GM12801 (cell line): ENCODE results near the gene MUC6.

Source experiments
- CTCF ChIP-seq: IDR thresholded peaks from one replicate; pipeline ENCODE4 v1.5.1; 2011; ENCODE audit warnings: control low read depth; ENCODE audit not compliant: insufficient read length; ENCODE audit errors: extremely low read depth

Gene MUC6

GRCh38 chr11:1049071-1049405 lies 12.5 kb upstream of the MUC6 start:
- TF ChIP-seq CTCF, result no peak

- no peak for TF ChIP-seq CTCF
These were observed 12.0 kb upstream of the MUC6 start for GRCh38 chr11:1048375-1049070.

GRCh38 chr11:1047595-1048156 lies 11.2 kb upstream of the MUC6 start:
- TF ChIP-seq CTCF, result no peak

GRCh38 chr11:1044160-1044559 lies 7.6 kb upstream of the MUC6 start:
- TF ChIP-seq CTCF, result no peak

GRCh38 chr11:1043563-1044096 lies 7.1 kb upstream of the MUC6 start:
- no peak for TF ChIP-seq CTCF

GRCh38 chr11:1042626-1043562 lies 6.4 kb upstream of the MUC6 start:
- TF ChIP-seq CTCF, result no peak

- TF ChIP-seq CTCF, result no peak
These were observed 5.6 kb upstream of the MUC6 start for GRCh38 chr11:1041936-1042608.
